ENCODE data around the gene RABAC1.
"Not testable (repeated sequence)": the region's sequence is repeated elsewhere in the genome, so short reads cannot be mapped to it uniquely, and the experiment has no call there.

The RABAC1 gene

DNA sequence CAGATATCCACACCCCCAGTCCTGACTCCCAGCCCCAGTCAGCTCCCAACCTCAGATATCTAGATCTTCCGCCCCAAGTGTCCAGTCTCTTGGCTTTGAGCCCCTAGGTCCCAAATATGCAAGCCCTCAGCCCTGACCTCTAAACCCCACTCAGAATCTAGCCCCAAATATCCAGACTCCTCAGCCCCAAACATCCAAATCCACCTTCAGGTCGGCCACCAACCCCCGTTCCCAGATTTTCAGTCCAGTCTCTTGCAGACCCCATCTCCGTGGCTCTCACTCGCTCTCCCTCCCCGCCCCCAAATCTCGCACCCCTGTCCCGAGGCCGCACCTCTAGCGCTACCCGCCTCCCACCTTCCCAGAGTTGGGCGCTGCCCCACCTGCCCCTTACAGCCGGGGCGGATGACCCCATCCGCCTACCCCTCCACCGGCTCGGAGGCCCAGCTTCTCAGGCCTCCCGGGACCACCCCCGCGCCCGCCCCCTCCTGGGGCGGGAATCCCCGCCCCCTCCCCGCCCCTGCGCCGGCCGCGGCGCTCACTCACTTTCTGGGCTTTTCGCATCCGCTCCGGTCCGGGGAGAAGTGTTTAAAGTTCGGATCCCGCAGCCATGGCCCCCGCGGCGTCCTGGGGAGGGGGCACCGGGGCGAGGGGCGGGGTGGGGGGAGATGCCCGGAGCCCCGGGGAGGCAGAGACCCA, 31.5 kb downstream of the RABAC1 start:
- no peak for DNase-seq

DNA sequence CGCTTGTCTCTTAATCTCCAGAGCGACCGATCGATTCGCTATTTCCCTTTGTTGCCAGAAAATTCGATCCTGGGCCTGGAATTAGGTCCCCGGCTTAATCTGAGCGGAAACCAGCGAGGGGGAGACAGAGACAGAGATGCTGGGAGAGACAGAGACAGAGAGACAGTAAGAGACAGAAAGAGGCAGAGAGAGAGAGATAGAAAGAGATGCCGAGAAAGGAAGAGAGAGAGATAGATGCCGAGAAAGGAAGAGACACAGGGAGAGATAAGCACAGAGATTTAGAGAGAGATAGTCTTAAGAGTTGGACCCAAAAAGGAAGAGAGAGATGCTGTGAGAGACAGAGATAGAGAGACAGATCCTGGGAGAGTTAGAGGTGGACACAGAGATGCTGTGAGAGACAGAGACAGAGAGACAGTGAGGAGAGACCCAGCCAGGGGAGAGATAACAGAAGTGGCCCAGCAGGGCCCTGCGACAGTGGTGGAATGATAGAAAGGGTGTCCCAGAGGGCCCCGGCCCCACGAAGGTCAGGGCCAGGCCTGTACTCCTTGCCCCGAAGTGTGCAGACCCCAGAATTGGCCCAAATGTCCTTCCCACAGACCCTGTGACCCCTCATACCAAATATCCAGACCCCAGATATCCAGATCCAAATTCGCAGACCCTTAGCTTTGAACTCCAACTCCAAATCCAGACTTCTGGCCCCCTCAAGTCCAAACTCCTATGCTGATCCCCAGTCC, 32.2 kb downstream of the RABAC1 start:
- DNase-seq: no peak

DNA sequence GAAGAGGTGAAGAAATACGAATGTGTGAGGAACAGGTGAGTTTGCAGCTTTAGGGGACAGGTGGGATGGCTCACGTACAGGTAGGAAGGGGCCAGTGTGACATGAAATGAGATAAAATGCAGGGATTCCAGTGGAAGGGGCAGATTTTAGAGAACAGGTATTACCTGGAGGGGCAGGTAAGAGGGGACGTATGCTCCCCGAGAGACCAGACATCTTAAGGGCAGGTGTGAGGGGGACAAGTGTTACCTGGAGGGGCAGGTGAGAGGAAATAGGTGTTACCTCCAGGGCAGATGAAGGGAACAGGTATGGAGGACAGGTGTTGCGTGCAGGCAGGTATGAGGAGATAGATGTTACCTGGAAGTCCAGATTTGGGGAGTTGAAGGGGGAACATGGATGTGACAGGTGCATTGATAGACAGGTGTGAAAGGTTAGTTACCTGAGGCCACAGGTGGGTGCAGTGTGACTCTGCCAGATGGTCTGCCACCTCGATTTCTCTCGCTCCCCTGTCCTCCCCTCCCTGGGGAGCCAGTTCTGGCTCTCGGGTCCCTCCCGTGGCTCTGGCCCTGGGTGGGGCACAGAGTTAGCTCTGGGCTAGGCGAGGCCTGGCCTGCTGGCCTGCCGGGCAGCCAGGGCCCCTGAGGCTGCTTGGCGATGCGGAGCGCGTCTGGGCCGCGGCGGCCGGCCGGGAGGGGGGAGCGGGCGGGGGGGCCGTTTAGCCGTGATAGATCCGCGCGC, 32.9 kb downstream of the RABAC1 start:
- no peak for DNase-seq

DNA sequence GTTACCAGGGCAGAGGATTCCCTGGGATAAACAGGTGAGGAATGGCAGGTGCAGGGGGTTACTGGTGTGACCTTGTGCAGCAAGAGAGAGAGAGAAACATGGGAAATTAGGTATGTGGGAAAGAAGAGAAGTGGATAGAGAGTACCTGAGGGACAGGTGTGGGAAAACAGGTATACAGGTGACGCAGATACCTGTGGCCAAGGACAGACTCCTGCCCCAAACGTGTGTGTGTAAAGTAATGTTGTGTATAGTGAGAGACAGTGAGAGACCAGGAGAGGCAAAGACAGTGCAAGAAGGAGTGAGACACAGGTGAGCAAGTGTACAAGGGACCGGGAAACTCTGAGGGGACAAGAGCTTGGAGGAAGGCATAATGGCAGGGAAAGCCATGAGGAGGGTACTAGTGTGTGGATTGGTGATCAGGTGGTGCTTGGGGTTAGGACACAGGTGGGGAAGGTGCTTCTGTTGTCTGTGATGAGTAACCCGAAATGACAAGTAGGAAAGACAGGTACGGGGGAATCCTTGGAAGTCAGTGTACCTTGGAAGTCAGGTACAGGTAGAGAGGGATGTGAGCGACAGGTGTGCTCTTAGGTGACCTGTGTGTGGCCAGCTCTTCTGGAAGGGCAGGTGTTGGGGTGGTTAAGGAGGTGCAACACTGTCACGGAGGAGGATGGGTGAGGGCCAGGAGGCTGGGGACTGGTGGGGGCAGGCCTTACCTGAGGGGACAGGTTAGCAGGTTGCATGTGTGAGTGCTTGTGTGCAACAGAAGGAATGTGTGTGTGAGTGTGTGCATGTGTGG, 33.7 kb downstream of the RABAC1 start:
- DNase-seq: no peak

DNA sequence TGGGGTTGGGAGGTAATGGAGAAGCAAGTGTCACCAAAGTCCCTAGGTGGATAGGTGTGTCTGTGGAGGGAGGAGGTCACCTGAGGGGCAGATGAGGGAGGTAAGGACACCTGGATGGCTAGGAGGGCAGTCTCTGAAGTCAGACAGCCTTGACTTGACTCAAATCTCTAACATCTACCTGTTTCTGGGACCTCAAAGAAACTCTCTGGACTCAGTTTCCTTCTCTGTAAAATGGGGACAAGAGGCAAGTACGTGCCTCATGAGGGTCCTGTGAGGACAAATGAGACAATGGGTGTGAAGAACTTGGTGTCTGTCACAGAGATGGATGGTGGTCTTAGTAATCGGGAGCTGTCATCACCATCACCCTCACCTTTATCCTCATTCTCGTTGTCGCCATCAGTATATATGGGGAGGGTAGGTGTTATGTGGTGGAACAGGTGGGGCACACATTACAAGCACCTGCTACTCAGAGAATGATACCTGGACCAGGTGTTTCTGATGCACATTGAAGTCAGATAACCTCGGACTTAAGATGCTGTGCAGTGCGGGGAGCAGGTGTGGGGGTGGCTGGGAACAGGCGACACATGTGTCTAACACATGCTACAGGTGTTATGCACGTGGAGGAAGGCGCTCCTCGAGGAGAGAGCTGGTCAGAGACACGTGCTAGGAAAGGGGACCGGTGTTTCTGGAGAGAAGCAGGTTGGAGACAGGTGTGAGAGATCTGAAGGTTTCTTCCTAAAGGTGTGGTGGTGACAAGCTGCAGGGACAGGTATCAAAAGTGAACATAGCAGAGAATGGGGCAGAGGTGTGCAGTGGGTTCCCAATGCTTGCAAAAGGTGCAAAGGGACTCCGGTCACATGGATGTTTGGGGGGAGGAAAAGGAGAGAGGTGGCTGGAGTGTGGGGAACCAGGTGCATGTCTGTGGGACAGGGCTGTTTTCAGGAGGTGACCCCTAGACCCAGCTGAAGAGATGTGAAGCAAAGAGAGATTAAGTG, 34.7 kb downstream of the RABAC1 start:
- DNase-seq: no peak

DNA sequence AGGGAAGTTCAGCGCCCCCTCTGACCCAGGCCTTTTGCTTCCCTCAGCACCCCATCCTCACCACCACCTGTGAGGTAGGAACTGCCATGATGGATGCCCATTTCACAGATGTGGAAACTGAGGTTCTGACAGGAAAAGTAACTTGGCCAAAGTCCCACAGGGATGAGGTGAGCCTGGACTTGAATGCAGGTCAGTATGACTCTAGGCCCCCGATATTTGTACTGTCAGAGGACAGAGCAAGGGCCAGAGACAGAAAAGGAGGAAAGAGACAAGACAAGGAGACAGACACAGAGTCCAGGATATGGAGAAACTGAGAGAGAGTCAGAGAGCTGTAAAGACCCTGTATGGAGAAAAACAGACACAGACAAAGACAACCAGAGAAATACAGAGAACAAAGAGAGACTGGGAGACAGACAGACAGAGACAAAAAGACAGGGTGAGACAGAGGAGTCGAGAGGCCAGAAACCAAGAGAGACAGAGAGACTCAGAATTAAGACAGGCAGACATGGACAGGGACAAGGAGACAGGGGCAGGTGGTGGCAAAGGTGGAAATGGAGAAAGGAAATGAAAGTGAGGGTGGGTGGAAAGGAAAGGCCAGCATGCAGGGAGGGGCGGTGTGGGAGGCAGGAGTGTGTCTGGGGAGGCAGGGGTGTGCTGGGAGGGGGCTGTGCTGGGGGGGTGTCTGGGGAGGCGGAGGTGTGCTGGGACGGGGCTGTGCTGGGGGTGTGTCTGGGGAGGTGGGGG, 35.9 kb downstream of the RABAC1 start:
- no peak for DNase-seq

DNA sequence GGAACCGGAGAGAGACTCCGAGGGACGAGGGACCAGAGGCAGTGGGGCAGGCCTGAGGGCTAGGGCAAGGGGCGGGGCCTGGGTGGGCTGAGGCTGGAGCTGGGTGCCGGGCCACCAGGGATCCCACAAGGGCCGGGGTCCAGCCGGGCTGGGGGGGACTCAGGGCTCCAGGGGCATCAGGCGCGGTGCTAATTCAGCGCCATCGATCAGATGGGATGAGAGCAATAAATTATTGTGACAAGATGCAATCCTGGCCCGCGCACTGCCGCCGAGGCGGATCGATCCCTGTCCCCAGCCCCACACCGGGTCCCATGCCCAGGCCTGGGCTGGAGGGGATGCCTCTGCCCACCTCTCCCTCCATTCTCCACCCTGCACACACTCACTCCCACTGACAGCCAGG, 36.5 kb downstream of the RABAC1 start:
- no peak for DNase-seq

DNA sequence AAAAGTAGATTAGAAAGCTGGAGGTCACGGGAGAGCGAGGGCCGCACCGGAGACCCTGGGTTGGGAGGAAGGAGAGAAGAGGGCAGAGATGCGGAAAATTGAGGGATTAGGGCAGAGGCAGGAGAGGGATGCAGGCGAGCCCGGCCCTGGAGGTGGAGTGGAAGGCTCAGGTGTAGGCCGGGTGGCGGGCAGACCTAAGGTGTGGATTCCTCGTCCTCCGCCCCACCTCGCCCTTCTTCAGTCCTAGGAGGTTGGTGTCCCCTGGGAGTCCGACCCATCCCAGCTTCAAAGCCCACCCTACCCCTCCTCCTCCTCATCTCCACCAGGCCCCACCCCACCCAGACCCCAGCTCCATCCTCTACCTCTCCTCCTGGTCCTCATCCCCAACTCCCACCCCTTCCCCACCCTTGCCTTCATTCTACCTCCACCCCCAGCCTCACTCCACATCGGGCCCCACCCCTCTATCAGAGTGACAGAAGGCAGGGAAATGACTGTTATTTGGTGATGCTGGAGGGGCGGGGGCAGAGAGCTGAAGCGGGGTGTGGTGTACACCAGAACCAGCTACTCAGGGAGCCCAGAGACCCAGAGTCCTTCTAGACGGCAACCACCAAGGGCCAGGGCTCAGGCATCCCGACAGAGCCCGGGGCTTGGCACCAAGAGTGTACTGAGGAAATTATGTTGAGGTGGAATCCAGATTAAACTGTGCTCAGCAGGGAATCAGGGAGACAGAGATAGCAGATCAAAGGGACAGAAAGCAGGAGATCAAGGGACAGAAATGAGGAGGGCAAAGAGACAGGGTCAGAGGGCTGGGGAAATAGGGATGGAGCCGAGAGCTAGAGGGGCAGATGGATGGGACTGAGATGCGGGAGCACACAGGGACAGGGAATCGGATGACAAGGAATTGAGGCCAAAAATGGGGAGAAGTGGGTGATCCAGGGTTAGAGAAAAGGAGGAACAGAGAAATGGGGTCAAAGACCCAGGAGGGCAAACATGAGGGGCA, 37.2 kb downstream of the RABAC1 start:
- DNase-seq: no peak

DNA sequence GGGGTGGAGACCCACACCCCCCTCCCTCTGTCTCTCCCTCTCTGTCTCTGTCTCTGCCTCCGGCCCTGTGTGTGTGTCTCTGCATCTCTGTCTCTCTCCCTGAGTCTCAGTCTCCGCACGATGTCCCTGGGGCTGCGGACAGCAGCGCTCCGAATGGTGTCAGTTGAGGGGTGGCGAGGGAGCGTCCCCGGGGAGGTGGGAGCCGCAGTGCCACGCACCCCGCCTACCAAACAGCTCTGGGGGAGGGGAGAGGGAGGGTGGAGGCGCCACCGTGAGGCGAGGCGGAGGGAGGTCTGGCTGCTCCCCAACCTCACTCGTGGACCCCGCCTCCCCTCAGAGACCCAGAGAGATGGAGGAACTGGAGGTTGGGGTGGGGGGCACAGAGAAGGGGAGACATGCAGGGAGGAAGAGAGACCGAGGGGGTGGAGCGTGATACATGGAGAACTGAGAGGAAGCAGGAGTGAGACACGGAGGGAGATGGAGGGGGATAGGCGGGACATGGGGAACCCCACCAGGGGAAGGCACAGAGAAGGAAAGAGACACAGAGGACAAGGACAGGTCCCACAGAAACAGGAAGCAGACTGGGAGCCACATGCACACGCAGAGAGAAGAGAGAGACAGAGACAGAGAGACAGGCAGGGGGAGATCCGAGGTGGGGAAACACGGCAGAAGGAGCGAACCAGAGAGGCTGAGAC, 38.1 kb downstream of the RABAC1 start:
- DNase-seq: no peak

DNA sequence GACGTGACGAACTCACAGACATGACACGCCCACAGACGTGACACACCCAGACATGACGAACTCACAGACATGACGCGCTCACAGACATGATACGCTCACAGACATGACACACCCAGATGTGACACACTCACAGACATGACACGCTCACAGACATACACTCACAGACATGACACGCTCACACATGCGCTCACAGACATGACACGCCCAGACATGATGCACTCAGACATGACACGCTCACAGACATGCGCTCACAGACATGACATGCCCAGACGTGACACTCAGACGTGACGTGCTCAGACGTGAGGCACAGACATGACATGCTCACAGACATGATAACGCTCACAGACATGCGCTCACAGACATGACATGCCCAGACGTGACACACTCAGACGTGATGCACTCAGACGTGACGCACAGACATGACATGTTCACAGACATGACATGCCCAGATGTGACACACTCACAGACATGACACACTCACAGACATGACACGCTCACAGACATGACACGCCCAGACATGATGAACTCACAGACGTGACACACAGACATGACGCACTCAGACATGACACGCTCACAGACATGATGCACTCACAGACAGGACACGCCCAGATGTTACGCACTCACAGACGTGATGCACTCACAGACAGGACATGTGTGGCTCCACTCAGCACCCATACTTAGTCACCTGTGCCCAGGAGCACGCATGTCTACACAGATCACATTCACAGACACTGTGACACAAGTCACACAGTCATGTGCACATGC, 39.0 kb downstream of the RABAC1 start:
- no peak for DNase-seq

DNA sequence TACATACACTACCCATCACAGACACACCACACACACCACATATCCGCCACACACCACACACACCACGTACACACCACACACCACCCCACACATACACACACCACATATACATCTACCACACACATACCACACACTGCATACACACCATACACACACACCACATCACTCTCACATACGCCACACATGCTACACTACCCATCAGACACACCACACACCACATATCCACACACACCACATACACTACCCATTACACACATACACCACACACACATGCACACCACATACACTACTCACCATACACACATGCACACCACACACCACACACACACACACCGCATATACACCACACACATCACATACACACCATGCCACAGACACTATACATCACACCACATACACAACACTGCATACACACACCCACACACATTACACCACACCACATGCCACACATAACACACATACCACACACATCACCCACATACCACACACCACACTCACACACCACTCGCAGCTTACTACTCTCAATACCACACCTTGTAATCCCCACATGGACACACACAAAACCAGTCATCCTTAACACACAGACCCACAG, 40.4 kb downstream of the RABAC1 start:
- no peak for DNase-seq

DNA sequence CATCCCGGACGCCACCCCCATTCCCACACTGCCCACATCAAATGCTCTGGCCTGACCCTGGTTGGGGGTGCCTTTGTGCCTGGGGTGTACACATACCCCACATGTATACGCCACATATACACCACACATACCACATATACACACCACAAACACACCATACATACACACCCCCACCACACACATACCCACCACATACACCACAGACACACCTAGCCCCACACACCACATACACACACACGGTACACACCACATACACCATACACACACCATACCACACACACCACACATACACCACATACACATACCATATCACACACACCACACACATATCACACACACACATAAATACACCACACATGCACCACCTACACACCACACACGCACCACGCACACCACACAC, 41.0 kb downstream of the RABAC1 start:
- DNase-seq: no peak

DNA sequence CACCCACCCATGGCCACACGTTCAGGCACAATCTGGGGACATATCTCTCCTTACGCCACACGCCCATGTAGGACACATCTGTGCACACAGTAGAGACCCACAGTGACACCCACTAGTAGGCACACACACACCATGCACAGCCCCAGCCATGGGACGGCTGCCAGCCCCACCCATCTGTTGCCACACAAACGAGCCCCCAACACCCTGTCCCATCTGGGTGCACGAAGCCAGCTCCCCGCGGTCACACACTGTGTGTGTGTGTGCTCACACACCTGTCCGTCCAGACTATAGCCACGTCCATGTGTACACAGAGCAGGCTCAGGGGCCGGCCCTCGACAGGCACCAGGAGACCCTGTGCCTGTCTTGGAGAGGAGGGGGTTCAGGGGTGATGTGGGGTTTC, 41.4 kb downstream of the RABAC1 start:
- DNase-seq: no peak

DNA sequence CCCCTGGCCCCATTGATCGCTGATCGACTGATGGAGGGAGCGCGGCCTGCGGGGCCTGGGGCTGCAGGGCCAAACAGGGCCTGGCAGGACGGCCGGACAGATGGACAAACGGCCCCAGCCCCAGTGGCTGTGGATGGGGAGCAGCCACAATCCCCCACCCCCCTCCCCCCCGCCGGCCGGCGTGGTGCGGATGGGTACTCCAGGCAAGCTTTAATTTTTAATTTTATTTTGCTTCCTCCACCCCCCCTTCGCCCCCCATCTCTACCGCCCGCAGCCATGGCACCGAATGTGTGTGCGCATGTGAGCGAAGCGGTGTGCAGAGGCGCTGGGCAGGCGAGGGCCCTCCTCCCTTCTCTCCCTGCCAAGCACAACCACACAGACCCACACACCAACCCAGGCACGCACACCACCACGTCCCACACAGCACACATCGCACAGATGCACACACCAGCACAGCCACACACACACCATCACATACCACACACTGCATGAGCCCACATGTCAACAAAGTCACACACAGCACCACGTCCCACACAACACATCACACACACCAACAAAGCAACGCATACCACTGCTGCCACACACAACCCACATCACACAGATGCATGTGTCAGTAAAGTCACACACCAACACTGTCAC, 43.2 kb downstream of the RABAC1 start:
- DNase-seq: no peak

DNA sequence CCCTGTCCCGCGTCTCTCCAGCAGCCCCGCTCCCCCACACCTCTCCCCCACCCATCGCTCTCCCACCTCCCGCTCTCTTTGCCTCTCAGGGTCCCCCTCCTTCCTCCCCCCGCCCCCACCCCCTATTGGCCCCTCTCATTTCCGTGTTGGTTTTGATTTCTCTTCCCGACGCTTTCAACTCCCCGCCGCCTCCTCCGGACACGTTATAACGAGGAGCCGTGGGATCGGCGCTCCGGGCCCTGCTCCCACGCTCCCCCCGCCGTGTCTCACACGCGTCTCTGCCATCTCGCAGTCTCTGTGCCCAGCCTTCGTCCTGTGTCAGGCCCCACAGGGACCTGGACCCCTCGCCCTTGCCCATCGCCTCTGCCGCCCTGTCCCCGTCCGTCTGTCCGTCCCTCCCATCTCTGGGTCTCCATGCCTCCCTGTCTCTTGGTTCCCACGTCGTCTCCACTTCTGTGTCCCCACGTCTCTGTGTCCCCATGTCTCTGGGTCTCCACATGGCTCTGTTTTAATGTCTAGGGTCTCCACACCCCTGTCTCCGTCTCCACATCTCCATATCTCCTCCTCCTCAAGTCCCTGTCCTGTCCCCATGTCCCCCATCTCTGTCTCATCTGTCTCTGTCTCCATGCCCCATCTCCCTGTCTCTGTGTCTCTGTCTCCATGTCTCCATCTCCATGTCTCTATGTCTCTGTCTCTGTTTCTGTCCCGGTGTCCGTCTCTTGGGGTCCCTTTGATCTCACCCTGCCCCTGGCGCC, 43.9 kb downstream of the RABAC1 start:
- no peak for DNase-seq

DNA sequence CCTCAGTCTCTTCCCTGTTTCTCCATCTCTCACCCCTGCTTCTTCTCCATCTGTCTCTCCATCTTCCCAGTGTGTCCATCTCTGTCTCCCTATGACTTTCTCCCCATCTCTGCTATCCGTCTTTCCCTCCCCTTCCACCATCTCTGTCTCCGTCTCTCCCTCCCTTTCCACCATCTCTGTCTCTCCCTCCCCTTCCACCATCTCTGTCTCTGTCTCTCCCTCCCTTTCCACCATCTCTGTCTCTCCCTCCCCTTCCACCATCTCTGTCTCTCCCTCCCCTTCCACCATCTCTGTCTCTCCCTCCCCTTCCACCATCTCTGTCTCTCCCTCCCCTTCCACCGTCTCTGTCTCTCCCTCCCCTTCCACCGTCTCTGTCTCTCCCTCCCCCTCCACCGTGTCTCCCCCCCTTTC, 44.7 kb downstream of the RABAC1 start:
- not testable (repeated sequence) for DNase-seq

Data from fibroblast of skin of back (primary cell).